ENCODE results near the gene NTM. TPM values are rescaled to one million over a fixed set of nuclear protein-coding genes. Genes with fewer than 3 reads are reported as not detected.

NTM gene
- total and polyA plus RNA-seq, 2 experiments from 2014 or later: 1.1 to 1.7 TPM

GRCh38 chr11:132256528-132257279, 886.3 kb downstream of the NTM start:
- DNase-seq (ENCODE audit: low read depth in 1 of 2, low spot score in 1 of 2): no peak
- no peak for TF ChIP-seq CTCF (IDR thresholded peaks at IDR 0.05; ENCODE audit: low read depth, low read length)
- H3K4me3 ChIP-seq: no peak overlapping the region

GRCh38 chr11:132257871-132258270, 887.5 kb downstream of the NTM start:
- DNase-seq (ENCODE audit: low read depth in 1 of 2, low spot score in 1 of 2): no peak
- H3K4me3 ChIP-seq: no peak overlapping the region
- TF ChIP-seq CTCF (IDR thresholded peaks at IDR 0.05; ENCODE audit: low read depth, low read length): no peak
- H3K27ac ChIP-seq: no peak overlapping the region
- H3K36me3 ChIP-seq: no peaks in the 10 kb centered on the region
- no peaks in the 10 kb centered on the region for H3K27me3 ChIP-seq
- H3K4me1 ChIP-seq (ENCODE audit: low read depth): peaks cover 11% of the 10 kb centered on the region
- H3K9me3 ChIP-seq (ENCODE audit: low read depth): no peaks in the 10 kb centered on the region

More at GRCh38 chr11:132256528-132257279, 886.3 kb downstream of the NTM start:
- H3K9me3 ChIP-seq (ENCODE audit: low read depth): no peaks in the 10 kb centered on the region
- peaks cover 11% of the 10 kb centered on the region for H3K4me1 ChIP-seq (ENCODE audit: low read depth)
- H3K27me3 ChIP-seq: no peaks in the 10 kb centered on the region
- H3K27ac ChIP-seq: no peak overlapping the region
- no peaks in the 10 kb centered on the region for H3K36me3 ChIP-seq

- no peak for TF ChIP-seq CTCF (IDR thresholded peaks at IDR 0.05; ENCODE audit: low read depth, low read length)
- Histone ChIP-seq H3K36me3 (no peaks in the 10 kb centered on the region), H3K27ac (no peak overlapping the region), H3K4me3 (no peak overlapping the region), H3K27me3 (no peaks in the 10 kb centered on the region), H3K9me3 (ENCODE audit: low read depth) (no peaks in the 10 kb centered on the region), H3K4me1 (ENCODE audit: low read depth) (peaks cover 11% of the 10 kb centered on the region)
- no peak for DNase-seq (ENCODE audit: low read depth in 1 of 2, low spot score in 1 of 2)
Measured at GRCh38 chr11:132258875-132259274, 888.5 kb downstream of the NTM start.

GRCh38 chr11:132260636-132261035, 890.2 kb downstream of the NTM start:
- Histone ChIP-seq H3K27ac (no peak overlapping the region), H3K36me3 (no peaks in the 10 kb centered on the region), H3K4me3 (no peak overlapping the region), H3K4me1 (ENCODE audit: low read depth) (no peaks in the 10 kb centered on the region), H3K9me3 (ENCODE audit: low read depth) (no peaks in the 10 kb centered on the region), H3K27me3 (no peaks in the 10 kb centered on the region)
- no peak for TF ChIP-seq CTCF (IDR thresholded peaks at IDR 0.05; ENCODE audit: low read depth, low read length)
- no peak for DNase-seq (ENCODE audit: low read depth in 1 of 2, low spot score in 1 of 2)

GRCh38 chr11:132263241-132263640, 892.8 kb downstream of the NTM start:
- Histone ChIP-seq H3K27me3 (no peaks in the 10 kb centered on the region), H3K4me3 (no peak overlapping the region), H3K9me3 (ENCODE audit: low read depth) (no peaks in the 10 kb centered on the region), H3K36me3 (no peaks in the 10 kb centered on the region), H3K27ac (no peak overlapping the region), H3K4me1 (ENCODE audit: low read depth) (no peaks in the 10 kb centered on the region)
- no peak for TF ChIP-seq CTCF (IDR thresholded peaks at IDR 0.05; ENCODE audit: low read depth, low read length)
- DNase-seq (ENCODE audit: low read depth in 1 of 2, low spot score in 1 of 2): no peak
